Stimulated activated CD4-positive, alpha-beta T cell treated with anti-CD3 and anti-CD28 coated beads, Interleukin-1b, Interleukin-23, amount 100 ng/mL, for 1 hour (primary cell): Measurements from ENCODE around the gene CHPF.

Experiments used
- DNase-seq, 2 donors: peaks; one replicate each; pipeline ENCODE4 v3.0.0-alpha.2; 2020; ENCODE audit warnings: low read depth in 2 of 2

Gene CHPF

GRCh38 chr2:219513787-219514186, 29.8 kb downstream of the CHPF start:
- DNase-seq, result no peak

GRCh38 chr2:219512524-219513216, 30.9 kb downstream of the CHPF start:
- DNase-seq, result no peak

- no peak for DNase-seq
Measured at GRCh38 chr2:219511547-219512325, 31.9 kb downstream of the CHPF start.

GRCh38 chr2:219510512-219511135, 33.0 kb downstream of the CHPF start:
- DNase-seq, result no peak

GRCh38 chr2:219509780-219510511, 33.7 kb downstream of the CHPF start:
- DNase-seq, result no peak

GRCh38 chr2:219508971-219509779, 34.4 kb downstream of the CHPF start:
- DNase-seq, result no peak

- no peak for DNase-seq
Measured at GRCh38 chr2:219508444-219508734, 35.2 kb downstream of the CHPF start.

- no peak for DNase-seq
Measured at GRCh38 chr2:219507581-219508443, 35.8 kb downstream of the CHPF start.

GRCh38 chr2:219506802-219507526, 36.6 kb downstream of the CHPF start:
- no peak for DNase-seq

- DNase-seq, result no peak
Measured at GRCh38 chr2:219506153-219506801, 37.3 kb downstream of the CHPF start.

GRCh38 chr2:219505585-219505984, 38.0 kb downstream of the CHPF start:
- no peak for DNase-seq

GRCh38 chr2:219502618-219503017, 41.0 kb downstream of the CHPF start:
- no peak for DNase-seq

GRCh38 chr2:219501849-219502248, 41.8 kb downstream of the CHPF start:
- no peak for DNase-seq

- no peak for DNase-seq
Measured at GRCh38 chr2:219500135-219500534, 43.5 kb downstream of the CHPF start.

- DNase-seq, result no peak
Measured at GRCh38 chr2:219499555-219499954, 44.1 kb downstream of the CHPF start.

- DNase-seq, result no peak
Measured at GRCh38 chr2:219499058-219499307, 44.6 kb downstream of the CHPF start.

GRCh38 chr2:219498280-219499057, 45.1 kb downstream of the CHPF start, which contains the start of gene GMPPA:
TSS of gene GMPPA (plus strand) at chr2:219498891. CDS start at chr2:219499976, 1,085 bp downstream.
- DNase-seq, result peak; percentile 74 to 80

- no peak for DNase-seq
Measured at GRCh38 chr2:219497495-219498279, 45.9 kb downstream of the CHPF start.
